GM19043 (cell line): Measurements from ENCODE around the gene GMEB2.
"Not testable (repeated sequence)": the region's sequence is repeated elsewhere in the genome, so short reads cannot be mapped to it uniquely, and the experiment has no call there.

ENCODE experiments used
- ATAC-seq: cut with Tn5 transposase; IDR thresholded peaks from one replicate; pipeline ENCODE4 v1.9.1; 2021; ENCODE audit warnings: low read depth; ENCODE audit not compliant: unreplicated experiment

The GMEB2 gene

DNA sequence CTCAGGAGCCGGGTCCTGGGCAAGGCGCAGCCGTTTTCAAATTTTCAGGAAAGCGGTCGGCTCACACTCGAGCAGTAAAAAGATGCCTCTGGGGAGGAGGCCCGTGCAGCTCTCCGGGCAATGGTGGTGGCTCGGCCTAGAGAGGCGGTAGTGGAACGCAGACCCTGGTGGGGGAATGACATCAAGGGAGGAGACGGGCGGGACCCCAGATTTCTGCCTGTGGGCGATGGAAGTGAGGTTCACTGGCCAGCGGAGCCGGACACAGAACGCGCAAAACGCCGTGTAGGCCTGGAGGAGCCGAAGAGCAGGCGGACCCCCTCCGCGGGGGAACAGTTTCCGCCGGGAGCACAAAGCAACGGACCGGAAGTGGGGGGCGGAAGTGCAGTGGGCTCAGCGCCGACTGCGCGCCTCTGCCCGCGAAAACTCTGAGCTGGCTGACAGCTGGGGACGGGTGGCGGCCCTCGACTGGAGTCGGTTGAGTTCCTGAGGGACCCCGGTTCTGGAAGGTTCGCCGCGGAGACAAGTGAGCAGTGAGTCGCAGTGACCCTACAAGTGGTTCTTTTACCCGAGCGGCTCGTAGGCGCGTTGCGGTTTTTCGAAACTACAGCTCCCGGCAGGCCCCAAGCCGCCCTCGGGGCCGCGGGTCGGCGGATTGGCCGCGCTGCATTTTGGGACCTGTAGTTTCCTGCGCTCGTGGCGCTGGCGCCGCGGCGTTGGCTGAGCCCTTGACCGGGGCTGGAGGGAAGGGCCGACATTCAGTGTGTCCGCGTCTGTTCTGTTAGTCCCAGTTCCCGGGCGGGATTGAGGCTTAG lies 31.2 kb upstream of the GMEB2 start, which contains the start of gene RTEL1:
RTEL1 (plus strand) TSS at position 376 of the 812 bp plus-strand sequence. CDS start 1,091 bp downstream, outside the sequence.
- no peak for ATAC-seq

DNA sequence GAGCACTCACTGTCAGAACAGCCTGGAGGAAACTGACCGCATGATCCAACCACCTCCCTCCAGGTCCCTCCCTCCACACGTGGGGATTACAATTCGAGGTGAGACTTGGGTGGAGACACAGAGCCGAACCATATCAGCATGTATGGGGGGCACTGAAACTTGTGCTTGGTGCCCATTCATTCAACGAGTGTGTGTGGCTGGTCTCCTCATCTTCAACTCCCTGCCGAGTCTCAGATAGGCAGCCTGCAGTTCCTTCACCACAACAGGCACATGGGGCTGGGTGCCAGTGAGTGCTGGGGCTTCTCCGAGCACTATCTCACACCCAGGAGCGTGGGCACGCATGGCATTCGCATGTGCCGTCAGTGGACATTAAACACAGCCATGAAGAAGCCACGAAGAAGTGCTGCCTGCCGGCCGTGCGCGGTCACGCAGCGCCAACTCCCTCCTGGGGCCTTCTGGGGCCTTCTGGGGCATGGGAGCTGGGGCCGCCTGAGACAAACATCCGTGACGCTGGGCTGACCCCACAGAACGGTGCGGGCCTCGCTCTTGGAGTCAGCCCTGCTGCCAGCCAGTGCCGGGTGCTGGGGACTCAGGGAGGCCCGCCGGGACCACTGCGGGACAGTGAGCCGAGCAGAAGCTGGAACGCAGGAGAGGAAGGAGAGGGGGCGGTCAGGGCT lies 30.5 kb upstream of the GMEB2 start:
- ATAC-seq, result no peak

DNA sequence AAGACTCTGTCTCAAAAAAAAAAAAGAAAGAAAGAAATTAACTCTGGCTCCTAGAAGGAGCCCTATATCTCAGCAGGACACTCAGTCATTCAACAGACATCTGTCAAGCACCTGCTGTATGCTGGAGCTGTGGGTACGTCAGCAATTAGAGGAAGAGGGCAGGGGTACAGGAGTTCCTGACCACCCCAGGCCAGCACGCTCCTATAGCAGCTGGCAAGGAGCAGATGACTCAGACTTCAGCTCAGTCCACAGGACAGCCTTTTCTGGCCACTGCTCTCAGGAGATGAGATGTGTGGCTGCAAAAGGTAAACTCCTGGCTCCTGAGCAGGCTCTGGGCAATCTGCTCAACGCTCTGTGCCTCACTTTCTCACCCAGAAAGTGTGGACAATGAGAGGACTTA lies 29.6 kb upstream of the GMEB2 start:
- ATAC-seq, result no peak

DNA sequence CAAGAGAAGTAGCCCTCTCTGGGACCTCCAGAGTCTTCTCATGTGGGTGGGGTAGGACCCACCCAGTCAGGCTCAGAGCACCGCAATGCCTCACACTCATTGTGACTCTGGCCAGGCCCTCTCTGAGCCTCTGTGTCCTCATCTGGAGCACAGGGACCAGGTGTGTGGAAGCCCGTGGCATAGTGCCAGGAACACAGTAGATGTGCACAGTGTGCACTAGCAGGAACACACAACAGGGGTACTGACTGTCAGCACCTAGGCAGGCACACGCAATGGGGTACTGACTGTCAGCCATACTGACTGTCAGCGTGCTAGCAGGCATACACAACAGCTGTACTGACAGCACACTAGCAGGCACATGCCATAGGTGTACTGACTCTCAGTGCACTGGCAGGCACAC lies 28.3 kb upstream of the GMEB2 start:
- no peak for ATAC-seq

DNA sequence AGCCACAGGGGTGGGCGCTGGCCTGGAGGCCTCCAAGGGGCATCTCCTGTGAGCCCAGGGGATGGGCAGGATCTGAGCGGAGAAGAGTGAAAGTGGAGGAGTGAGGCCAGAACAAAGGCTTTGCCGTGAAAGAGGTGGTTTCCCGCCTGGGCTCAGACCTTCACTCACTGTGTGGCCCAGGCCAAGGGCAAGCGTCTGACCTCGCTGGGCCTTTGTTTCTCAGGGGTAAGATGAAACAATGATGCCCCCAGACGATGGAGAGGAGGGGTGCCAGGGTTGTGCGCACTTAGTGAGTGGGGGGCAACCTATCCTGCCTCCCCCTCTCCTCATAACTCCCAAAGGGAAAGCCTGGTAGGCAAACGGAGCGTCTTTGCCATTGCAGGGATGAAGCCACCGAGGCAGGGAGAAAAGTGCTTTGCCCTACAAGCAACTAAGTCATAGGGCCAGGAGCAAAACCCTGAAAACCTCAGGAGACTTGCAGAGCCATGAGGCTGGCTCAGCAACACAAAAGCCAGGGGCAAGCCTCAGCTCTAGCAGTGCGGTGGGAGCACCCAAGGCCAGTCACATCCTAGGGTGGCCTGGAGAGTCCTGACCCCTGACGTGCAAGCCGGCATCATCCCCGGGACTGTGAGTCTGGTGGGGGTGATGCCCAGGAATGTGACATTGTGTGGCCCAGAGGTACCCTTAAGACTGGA lies 27.2 kb upstream of the GMEB2 start:
- no peak for ATAC-seq

DNA sequence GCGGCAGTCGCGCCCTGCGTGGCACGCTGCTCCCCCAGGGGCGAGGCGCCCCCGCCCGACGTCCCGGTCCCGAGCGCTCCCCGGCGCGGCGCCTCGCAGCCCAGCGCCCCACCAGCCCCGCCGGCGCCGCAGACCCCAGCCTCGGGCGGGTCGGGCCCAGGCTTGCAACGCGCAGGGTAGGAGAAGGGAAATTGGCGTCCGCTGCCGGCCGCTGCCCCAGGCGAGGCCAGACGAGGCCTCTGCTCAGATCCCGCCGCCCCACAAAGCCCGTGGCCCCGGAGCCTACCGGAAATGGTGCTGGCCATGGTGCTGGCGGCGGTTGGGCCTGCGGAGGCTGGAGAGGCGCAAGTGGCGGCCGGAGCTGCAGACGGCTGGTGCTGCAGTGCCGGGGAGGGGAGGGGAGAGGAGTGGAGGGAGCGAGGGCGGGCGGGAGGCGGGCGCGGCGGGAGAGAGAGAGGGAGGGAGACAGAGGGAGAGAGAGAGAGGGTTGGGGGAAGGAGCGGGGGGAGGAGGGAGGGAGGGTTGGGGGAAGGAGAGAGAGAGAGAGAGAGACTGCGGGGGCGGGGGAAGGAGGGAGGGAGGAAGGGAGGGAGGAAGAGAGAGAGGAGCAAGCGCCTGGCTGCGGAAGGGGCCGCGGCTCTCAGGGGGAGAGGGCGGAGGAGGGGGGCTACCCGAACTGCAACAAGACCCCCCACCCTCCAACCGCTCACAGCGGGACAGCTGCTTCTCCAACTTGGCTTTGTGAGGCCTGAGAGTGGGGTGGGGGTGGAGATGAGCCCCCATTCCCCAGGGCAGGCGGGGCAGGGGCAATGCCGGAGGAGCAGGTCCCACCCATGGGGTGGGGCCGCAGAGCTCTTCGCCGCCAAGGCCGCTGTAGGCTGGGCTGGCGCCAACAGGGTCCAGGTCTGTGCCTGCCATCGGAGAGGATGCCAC lies 26.4 kb upstream of the GMEB2 start, which contains the start of gene STMN3:
STMN3 (minus strand) TSS at position 384 of the 933 bp plus-strand sequence; CDS start at position 305, 79 bp downstream.
- ATAC-seq, result no peak

DNA sequence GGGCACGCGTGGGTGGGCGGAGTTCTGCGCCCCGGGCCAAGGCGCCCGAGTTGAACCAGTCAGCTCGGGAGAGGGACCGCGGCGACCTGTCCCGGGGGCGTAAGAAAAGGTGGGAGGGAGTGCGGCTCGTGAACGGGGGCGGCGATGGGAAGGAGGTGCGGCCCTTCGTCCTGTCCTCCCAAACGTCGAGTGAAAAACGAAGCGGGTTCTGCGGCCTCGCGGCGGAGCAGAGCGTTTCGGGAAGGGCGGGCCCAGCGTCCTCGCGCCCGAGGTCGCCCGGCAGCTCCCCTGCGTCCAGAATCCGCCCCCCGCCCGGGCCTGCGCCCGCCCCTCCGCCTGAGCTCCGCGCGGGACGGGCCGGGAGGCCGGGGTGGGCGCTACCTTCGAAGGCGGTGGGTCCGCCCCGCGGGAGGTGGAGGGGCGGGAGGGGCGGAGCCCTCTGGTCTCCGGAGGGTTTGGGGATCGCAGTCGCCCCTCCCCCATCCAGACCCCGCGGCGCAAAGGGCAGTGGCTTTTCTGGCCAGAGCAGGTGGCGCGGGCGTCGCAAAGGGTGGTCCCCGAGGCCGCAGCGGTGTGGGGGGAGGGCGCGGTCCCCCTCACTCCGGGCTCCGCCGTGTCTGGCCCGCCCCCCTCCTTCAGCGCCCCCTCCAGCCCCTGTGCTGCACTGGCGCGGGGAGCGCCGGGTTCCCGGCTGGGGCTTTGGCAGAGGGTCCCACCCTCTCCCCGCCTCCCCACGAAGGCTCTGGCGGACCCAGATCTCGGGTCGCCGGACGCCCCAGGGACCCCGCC lies 25.5 kb upstream of the GMEB2 start:
- no peak for ATAC-seq

DNA sequence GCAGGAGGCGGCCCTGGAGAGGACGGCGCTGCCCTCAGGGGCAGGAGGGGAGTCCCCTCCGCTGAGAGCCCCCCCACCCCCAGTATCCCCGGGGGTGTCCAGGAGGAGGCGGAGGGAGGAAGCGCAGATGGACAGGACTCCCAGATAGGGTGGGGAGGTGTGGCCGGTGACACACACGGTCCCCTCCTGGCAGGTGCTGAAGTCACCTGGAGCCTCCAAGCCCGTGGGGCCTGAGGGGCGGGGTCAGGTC lies 25.0 kb upstream of the GMEB2 start:
- no peak for ATAC-seq

DNA sequence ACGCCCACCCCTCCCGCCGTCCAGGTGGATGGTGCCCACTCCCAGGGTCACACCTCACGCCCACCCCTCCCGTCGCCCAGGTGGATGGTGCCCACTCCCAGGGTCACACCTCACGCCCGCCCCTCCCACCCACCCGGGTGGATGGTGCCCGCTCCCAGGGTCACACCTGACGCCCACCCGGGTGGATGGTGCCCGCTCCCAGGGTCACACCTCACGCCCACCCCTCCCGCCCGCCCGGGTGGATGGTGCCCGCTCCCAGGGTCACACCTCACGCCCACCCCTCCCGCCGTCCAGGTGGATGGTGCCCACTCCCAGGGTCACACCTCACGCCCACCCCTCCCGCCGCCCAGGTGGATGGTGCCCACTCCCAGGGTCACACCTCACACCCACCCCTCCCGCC lies 23.6 kb upstream of the GMEB2 start:
- ATAC-seq, result not testable (repeated sequence)

DNA sequence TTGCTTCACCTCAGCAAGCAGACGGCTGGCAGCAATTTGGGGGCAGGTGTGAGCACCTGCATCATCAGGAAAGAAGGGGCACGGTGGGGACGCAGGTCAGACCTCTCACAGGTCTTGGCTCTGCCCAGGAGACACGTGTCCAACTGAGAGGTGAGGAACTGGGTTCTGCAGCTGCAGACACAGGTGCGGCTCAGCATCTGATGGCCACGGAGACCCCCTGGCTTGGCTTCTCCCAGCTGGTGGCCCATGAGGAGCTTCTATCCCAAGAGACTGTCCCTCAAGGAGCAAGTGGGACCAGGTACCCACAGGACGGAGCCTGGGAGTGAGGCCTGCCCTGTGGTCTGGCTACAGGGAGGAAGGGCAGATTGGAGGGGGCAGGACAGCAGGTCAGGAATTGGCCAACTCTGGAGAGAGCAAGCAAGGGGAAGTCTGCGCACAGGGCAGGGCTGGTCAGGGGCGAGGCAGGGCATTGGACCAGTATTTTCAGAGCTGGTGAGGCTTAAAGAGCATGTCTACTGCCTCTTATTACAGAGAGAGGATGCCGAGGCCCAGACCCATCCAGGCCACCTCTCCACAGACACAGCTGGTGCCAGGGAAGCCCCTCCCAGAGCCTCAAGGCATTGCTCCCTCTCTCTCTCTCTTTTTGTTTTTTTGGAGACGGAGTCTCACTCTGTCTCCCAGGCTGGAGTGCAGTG lies 22.1 kb upstream of the GMEB2 start:
- ATAC-seq, result no peak

DNA sequence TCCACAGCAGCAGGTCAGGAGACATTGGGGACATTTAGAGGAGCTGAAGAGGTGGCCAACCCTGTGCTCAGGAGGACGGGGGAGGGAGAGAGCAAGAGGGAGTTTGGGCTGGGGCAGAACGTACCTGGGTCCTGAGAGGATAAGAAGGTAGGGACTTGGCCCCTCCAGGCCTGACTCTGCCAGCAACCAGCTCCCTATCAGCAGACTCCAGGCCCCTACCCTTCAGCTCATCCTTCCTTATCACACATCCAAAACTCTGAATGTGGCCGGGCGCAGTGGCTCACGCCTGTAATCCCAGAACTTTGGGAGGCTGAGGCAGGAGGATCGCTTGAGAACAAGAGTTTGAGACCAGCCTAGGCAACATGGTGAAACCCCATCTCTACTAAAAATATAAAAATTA lies 21.3 kb upstream of the GMEB2 start:
- ATAC-seq, result no peak

DNA sequence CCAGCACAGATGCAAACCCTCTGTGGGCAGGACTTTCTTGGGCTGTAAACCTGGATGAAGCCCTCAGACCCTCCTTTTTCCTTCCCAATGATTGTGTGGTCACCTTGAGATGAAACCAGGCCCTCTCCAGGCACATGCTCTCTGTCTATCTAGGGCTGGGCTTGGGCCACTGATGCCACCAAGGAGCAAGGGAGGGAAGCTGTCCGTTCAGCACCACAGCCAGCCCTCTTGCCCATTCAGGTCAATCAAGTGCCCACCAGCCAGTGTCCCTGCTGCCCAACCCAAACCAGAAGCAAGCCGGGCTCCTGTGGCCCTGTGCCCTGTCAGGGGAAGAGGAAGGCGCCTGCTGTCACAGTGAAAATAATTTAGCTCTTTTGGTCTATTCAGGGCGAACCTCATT lies 18.3 kb upstream of the GMEB2 start:
- no peak for ATAC-seq

DNA sequence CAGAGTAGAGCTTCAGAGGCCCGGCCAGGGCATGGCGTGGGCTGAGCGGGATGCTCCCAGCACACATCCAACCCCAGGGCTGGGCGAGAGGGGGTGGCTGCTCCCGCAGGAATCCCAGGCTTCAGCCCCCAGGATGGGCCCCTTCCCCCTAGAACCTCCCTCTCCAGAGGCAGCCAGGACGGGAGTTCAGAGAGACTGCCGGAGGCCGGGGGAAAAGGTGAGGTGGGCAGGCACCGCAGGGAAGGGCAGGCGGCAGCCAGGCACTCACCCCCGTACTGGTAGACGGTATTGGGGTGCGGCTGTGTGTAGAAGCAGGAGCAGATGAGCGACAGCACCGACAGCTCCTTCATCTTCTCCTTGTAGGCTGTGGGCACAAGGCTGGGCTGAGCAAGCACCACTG lies 17.0 kb upstream of the GMEB2 start:
- ATAC-seq, result no peak

DNA sequence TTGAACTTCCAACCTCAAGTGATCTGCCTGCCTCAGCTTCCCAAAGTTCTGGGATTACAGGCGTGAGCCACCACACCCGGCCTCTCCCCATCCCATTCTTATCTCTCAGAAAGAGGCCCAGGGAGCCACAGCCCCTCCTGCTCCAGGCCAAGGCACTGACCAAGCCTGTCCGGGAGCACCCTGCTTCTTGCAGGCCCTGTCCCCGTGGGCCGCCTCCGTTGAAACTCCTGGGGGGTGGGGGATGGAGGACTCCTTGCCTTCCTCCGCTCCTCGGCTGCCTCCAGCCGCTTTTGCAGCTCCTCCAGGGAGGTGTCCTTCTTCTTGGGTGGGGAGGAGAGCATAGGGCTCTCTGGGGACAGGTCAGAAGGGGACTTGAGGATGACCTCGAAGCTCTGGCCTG lies 16.6 kb upstream of the GMEB2 start:
- ATAC-seq, result no peak

DNA sequence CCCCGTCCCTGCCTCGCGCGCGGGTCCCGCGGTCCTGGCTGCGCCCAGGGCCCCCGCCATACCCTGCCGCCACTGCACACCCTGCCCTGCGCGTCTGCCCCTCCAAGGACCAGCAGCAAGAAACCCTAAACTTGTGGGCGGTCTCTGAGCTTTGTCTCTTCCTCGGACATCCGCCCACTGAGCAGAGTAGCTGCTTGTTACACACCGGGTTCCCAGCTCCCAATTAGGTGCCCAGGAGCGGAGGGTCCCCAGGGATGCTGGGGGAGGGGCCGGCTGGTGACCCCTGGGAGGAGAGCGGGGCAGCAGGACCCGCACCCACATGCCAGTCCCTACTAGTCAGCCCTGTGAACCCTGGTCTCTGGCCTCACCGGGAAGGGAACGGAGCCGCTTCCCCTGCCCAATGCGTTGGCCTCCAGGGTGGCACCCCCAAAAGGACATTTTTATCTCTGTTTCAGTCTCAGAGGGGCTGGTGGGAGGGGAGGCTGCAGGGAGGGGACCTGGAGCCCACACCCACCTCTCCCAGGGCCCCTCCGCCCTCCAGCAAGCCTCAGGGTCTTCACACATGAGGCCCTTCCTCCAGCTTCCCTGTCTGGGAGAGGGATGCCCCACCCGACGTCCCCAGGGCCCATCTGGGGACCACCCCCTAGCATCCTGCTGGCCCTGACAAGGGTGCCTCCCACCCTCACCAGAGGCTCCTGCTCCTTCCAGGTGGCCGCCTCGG lies 15.8 kb upstream of the GMEB2 start:
- no peak for ATAC-seq

DNA sequence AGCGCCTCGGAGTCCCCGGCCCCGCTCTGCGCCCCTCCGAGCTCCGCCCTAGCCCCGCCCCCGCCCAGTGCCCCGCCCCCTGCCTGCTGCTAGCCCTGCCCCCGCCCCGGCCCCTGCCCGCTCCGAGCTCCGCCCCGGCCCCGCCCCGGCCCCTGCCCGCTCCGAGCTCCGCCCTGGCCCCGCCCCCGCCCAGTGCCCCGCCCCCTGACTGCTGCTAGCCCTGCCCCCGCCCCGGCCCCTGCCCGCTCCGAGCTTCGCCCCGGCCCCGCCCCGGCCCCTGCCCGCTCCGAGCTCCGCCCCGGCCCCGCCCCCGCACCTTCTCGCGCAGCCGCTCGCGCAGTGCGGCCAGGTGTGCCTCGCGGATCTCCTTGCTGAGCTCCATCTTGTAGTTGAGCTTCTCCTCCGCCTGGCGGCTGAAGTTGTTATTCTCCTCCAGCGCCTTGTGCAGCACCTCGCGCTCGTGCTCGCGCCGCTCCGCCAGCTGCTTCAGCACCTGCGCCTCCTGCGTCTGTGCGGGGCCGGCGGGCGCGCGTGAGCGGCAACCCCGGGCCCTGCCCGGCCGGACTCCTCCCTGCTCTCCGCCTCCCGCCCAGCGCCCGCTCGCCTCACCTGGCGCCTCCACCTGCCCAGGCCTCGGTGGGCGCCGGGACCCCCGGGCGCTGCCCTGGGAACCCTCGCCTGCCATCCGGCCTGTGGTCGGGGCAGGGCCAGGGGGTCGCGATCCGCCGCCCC lies 15.1 kb upstream of the GMEB2 start:
- ATAC-seq, result peak; percentile 67

DNA sequence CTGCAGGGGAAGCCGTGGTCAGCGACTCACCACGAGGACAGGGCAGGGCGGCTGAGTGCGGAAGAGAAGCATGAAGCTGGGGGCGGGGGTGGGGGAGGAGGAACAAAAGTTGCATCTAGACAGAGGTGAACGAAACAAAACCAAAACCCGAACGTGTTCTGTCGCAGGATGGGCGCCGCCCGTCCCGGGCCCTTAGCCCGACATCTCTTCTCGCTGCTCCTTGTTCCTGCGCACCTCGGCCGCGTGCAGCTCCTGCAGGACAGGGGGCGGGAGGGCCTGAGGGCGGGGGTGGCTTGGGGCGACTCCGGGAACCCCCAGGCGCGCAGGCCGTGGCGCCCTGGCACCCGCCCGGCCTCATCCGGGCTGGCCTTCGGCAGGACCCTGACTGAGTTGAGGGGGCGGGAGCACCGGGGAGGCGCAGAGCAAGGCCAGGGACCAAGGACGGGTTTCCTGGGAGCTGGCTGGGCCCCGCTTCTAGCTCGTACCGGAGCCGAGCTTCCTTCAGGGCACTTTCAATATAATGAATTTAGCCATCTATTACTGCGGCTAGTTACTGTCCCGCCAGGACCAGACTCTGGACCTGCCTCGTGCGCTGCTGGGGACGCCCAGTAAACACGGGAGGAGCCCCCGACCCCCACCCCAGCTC lies 14.4 kb upstream of the GMEB2 start:
- ATAC-seq, result no peak
